Measurements from ENCODE around the gene C11orf97. TPM values are rescaled to one million over a fixed set of nuclear protein-coding genes. Genes with fewer than 3 reads are reported as not detected.
"Not testable (repeated sequence)": the region's sequence is repeated elsewhere in the genome, so short reads cannot be mapped to it uniquely, and the experiment has no call there.

Gene C11orf97
- total RNA-seq, 1 experiment from 2014 or later: not detected

DNA sequence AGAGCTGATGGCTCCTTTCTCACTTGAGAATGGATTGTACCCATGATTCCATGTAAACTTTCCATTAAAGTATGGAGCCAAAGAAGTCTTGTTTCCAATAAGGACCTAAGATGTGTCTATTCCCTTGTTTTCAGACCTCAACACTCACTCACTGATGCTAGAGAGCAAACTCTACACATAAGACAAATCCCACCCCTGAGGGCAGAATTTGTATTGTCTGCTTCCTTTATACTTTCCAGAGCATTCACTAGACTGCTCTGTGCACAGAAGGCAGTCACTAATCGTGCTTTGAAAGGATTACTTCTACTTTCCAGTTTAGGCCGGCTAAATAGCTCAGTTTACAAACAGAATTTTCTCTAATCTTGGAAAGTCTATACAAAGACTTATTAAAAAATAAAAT lies 12.1 kb upstream of the C11orf97 start:
- intact Hi-C loops (cut with micrococcal nuclease; ENCODE audit: unreplicated experiment): loop anchor here (5.0 to 10.0 kb wide), 3 partner anchors 173 to 1265 kb away; no protein-coding TSS in a partner anchor
- no peaks in the 10 kb centered on the region for H3K9me3 Mint-ChIP-seq (ENCODE audit: low read depth, unreplicated experiment)
- H3K27me3 Mint-ChIP-seq (ENCODE audit: unreplicated experiment): no peaks in the 10 kb centered on the region
- H3K36me3 Mint-ChIP-seq (ENCODE audit: insufficient read depth, unreplicated experiment): peaks cover 6% of the 10 kb centered on the region
- H3K27ac Mint-ChIP-seq (ENCODE audit: unreplicated experiment): no peak overlapping the region
- H3K4me3 Mint-ChIP-seq (ENCODE audit: low read depth, unreplicated experiment): no peak overlapping the region
- DNase-seq: no peak
- TF ChIP-seq, protein P1, sequence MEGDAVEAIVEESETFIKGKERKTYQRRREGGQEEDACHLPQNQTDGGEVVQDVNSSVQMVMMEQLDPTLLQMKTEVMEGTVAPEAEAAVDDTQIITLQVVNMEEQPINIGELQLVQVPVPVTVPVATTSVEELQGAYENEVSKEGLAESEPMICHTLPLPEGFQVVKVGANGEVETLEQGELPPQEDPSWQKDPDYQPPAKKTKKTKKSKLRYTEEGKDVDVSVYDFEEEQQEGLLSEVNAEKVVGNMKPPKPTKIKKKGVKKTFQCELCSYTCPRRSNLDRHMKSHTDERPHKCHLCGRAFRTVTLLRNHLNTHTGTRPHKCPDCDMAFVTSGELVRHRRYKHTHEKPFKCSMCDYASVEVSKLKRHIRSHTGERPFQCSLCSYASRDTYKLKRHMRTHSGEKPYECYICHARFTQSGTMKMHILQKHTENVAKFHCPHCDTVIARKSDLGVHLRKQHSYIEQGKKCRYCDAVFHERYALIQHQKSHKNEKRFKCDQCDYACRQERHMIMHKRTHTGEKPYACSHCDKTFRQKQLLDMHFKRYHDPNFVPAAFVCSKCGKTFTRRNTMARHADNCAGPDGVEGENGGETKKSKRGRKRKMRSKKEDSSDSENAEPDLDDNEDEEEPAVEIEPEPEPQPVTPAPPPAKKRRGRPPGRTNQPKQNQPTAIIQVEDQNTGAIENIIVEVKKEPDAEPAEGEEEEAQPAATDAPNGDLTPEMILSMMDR (IDR thresholded peaks at IDR 0.05; ENCODE audit: unreplicated experiment): no peak
- H3K4me1 Mint-ChIP-seq (ENCODE audit: low read depth, unreplicated experiment): no peaks in the 10 kb centered on the region
- CTCF ChIA-PET: no interaction called here
- BruUV-seq (replicated peaks): no TSS peak

GRCh38 chr11:94501522-94501921 lies 10.7 kb upstream of the C11orf97 start:
- no peak for DNase-seq
- intact Hi-C loops (cut with micrococcal nuclease; ENCODE audit: unreplicated experiment): loop anchor here (5.0 to 10.0 kb wide), 3 partner anchors 174 to 1267 kb away; no protein-coding TSS in a partner anchor
- BruUV-seq (replicated peaks): no TSS peak
- Mint-ChIP-seq H3K27me3 (ENCODE audit: unreplicated experiment) (no peaks in the 10 kb centered on the region), H3K27ac (ENCODE audit: unreplicated experiment) (no peak overlapping the region), H3K9me3 (ENCODE audit: low read depth, unreplicated experiment) (no peaks in the 10 kb centered on the region), H3K4me3 (ENCODE audit: low read depth, unreplicated experiment) (no peak overlapping the region), H3K4me1 (ENCODE audit: low read depth, unreplicated experiment) (no peaks in the 10 kb centered on the region), H3K36me3 (ENCODE audit: insufficient read depth, unreplicated experiment) (peaks cover 4% of the 10 kb centered on the region)
- CTCF ChIA-PET: no interaction called here
- TF ChIP-seq, protein P1 (IDR thresholded peaks at IDR 0.05; ENCODE audit: unreplicated experiment): no peak

GRCh38 chr11:94504689-94505293 lies 7.5 kb upstream of the C11orf97 start:
- intact Hi-C loops (cut with micrococcal nuclease; ENCODE audit: unreplicated experiment): loop anchor here (1.0 to 10.0 kb wide), 4 partner anchors 177 to 1270 kb away; no protein-coding TSS in a partner anchor
- DNase-seq: no peak
- CTCF ChIA-PET: interaction anchor here (0.6 to 1.7 kb wide), 2 partner anchors 240 to 609 kb away, joined by 3 to 8 read pairs; no protein-coding TSS in a partner anchor
- H3K4me3 Mint-ChIP-seq (ENCODE audit: low read depth, unreplicated experiment): no peak overlapping the region
- H3K36me3 Mint-ChIP-seq (ENCODE audit: insufficient read depth, unreplicated experiment): no peaks in the 10 kb centered on the region
- TF ChIP-seq, protein P1 (IDR thresholded peaks at IDR 0.05; ENCODE audit: unreplicated experiment): peak; percentile 36
- no peak overlapping the region for H3K27ac Mint-ChIP-seq (ENCODE audit: unreplicated experiment)
- H3K27me3 Mint-ChIP-seq (ENCODE audit: unreplicated experiment): no peaks in the 10 kb centered on the region
- no peaks in the 10 kb centered on the region for H3K9me3 Mint-ChIP-seq (ENCODE audit: low read depth, unreplicated experiment)
- no TSS peak for BruUV-seq (replicated peaks)
- H3K4me1 Mint-ChIP-seq (ENCODE audit: low read depth, unreplicated experiment): no peaks in the 10 kb centered on the region

GRCh38 chr11:94506513-94506912 lies 5.7 kb upstream of the C11orf97 start:
- H3K4me3 Mint-ChIP-seq (ENCODE audit: low read depth, unreplicated experiment); BruUV-seq (replicated peaks); H3K4me1 Mint-ChIP-seq (ENCODE audit: low read depth, unreplicated experiment): not testable (repeated sequence)

DNA sequence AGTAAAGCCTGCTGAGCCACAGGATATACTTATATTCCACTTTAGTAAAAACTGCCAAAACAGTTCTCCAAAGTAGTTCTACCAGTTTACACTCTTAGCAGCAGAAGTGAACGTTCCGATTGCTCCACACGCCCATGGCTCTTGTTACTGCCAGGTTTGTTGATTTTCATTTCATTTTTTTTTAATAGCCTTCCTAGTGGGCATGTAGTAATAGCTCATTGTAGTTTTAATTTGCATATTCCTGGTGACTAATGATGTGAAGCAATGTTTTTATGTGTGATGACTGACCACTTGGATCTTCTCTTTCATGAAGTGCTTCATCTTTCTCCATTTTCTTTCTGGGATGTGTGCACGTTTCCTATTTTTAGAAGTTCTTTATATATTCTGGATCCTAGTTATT lies 4.8 kb upstream of the C11orf97 start:
- no TSS peak for BruUV-seq (replicated peaks)
- TF ChIP-seq, protein P1 (IDR thresholded peaks at IDR 0.05; ENCODE audit: unreplicated experiment): no peak
- DNase-seq: no peak
- intact Hi-C loops (cut with micrococcal nuclease; ENCODE audit: unreplicated experiment): loop anchor here (10.0 kb wide), 1 partner anchor 1273 kb away; no protein-coding TSS in a partner anchor
- Mint-ChIP-seq H3K27me3 (ENCODE audit: unreplicated experiment) (no peaks in the 10 kb centered on the region), H3K36me3 (ENCODE audit: insufficient read depth, unreplicated experiment) (peaks cover 8% of the 10 kb centered on the region), H3K9me3 (ENCODE audit: low read depth, unreplicated experiment) (no peaks in the 10 kb centered on the region), H3K4me3 (ENCODE audit: low read depth, unreplicated experiment) (no peak overlapping the region), H3K27ac (ENCODE audit: unreplicated experiment) (no peak overlapping the region), H3K4me1 (ENCODE audit: low read depth, unreplicated experiment) (no peaks in the 10 kb centered on the region)
- CTCF ChIA-PET: no interaction called here

More at GRCh38 chr11:94506513-94506912, 5.7 kb upstream of the C11orf97 start:
- H3K27me3 Mint-ChIP-seq (ENCODE audit: unreplicated experiment); H3K9me3 Mint-ChIP-seq (ENCODE audit: low read depth, unreplicated experiment); H3K27ac Mint-ChIP-seq (ENCODE audit: unreplicated experiment); DNase-seq; H3K36me3 Mint-ChIP-seq (ENCODE audit: insufficient read depth, unreplicated experiment); CTCF ChIA-PET: not testable (repeated sequence)
- intact Hi-C loops (cut with micrococcal nuclease; ENCODE audit: unreplicated experiment): loop anchor here (10.0 kb wide), 1 partner anchor 1272 kb away; no protein-coding TSS in a partner anchor

All from Calu3 (cell line).